Mucosa of gallbladder (tissue), 1 donor: Measurements from ENCODE around the gene KCNQ1OT1. TPM values are rescaled to one million over a fixed set of nuclear protein-coding genes. Genes with fewer than 3 reads are reported as not detected.
A peak's percentile ranks its signal among the peaks of the same experiment; 100 is the strongest.

Experiments used
- DNase-seq: peaks from one replicate; pipeline ENCODE4 v3.0.0-alpha.2; 2020; ENCODE audit warnings: low spot score
- total RNA-seq: library from RNA; stranded (reverse); gene quantifications from one replicate; pipeline ENCODE4 v1.2.1, GENCODE V29; 2021
- donor health status: DM: no; HTN: no; CAD: no.

Gene KCNQ1OT1
- total RNA-seq, 1 donor from 2014 or later = 2.2 TPM

GRCh38 chr11:2737226-2737590, 37.4 kb upstream of the KCNQ1OT1 start:
- no peak for DNase-seq

GRCh38 chr11:2736577-2737225, 36.9 kb upstream of the KCNQ1OT1 start:
- no peak for DNase-seq

- DNase-seq = no peak
Measured at GRCh38 chr11:2735053-2735589, 35.3 kb upstream of the KCNQ1OT1 start.

GRCh38 chr11:2734181-2735052, 34.6 kb upstream of the KCNQ1OT1 start:
- DNase-seq = no peak

GRCh38 chr11:2732940-2733628, 33.3 kb upstream of the KCNQ1OT1 start:
- DNase-seq = no peak

- DNase-seq = no peak
Measured at GRCh38 chr11:2732261-2732939, 32.6 kb upstream of the KCNQ1OT1 start.

- DNase-seq = no peak
Measured at GRCh38 chr11:2731130-2732125, 31.6 kb upstream of the KCNQ1OT1 start.

GRCh38 chr11:2730272-2731129, 30.7 kb upstream of the KCNQ1OT1 start:
- no peak for DNase-seq

- no peak for DNase-seq
Measured at GRCh38 chr11:2729841-2730240, 30.0 kb upstream of the KCNQ1OT1 start.

- no peak for DNase-seq
Measured at GRCh38 chr11:2728663-2729332, 29.0 kb upstream of the KCNQ1OT1 start.

- DNase-seq = no peak
Measured at GRCh38 chr11:2728128-2728662, 28.4 kb upstream of the KCNQ1OT1 start.

- no peak for DNase-seq
Measured at GRCh38 chr11:2726964-2727363, 27.2 kb upstream of the KCNQ1OT1 start.

- DNase-seq = peak; percentile 42
Measured at GRCh38 chr11:2725368-2726300, 25.8 kb upstream of the KCNQ1OT1 start.

- DNase-seq = peak; percentile 43
Measured at GRCh38 chr11:2724653-2725367, 25.0 kb upstream of the KCNQ1OT1 start.

GRCh38 chr11:2724104-2724503, 24.3 kb upstream of the KCNQ1OT1 start:
- no peak for DNase-seq

- DNase-seq = no peak
Measured at GRCh38 chr11:2722955-2723354, 23.2 kb upstream of the KCNQ1OT1 start.
